ENCODE results near the gene ZNF500. TPM values are rescaled to one million over a fixed set of nuclear protein-coding genes. Genes with fewer than 3 reads are reported as not detected.

The ZNF500 gene
- total and polyA plus RNA-seq, 2 donors (not counting 3 experiments of a cell fraction or from before 2014, with no cell fraction given), result 8.6 to 13.5 TPM

DNA sequence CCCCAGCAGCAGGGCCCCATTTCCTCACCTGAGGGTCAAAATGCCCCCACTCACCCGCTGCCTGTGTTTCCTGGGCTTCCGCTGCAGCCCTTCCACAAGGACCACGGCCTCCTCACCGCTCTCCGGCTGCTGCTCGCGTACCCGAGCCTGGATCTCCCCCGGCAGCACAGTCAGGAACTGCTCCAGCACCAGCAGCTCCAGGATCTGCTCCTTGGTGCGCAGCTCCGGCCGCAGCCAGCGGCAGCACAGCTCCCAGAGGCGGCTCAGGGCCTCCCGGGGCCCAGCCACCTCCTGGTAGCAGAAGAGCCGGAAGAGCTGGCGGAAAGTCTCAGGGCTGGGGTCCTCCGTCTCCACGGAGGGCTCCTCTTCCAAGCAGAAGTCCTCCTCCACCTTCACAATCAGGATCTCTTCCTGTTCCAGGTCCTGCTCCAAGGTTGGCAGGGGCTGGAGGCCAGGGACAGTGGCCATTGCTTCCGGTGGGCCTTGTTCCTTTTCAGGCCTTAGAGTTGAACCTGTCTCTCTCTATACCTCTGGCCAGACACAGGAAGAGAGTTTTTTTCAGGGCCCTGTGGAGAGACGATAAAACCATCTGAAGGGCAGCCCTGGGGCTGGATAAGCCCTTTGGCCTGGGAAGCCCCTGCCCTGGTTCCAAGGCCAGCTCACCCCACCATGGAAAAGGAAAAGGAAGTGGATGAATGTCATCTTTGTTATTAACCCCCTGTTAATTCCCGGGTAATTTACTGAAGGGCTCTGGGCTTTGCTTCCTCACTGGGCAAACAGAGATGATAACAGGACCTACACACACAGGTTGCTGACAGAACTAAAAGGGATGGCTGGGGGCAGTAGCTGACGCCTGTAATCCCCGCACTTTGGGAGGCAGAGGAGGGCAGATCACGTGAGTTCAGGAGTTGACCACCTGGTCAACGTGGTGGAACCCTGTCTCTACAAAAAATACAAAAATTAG, 1.2 kb downstream of the ZNF500 start:
- ChIA-PET CTCF (no interaction called here), POLR2A (interaction anchor here (1.0 kb wide), 1 partner anchor 31 kb away, joined by 4 read pairs; the partner anchor contains the start of gene DNAAF8)
- dilution Hi-C loops (cut with MboI; ENCODE audit: extremely low pct_ligation_motif_present, low sequenced_read_pairs) (no loop called here), intact Hi-C loops (cut with micrococcal nuclease) (loop anchor here (2.0 kb wide), 1 partner anchor 191 kb away; no protein-coding TSS in a partner anchor)
- peak overlapping the region; percentile 85 for H3K4me2 ChIP-seq (ENCODE audit: insufficient read depth, low read length)
- no peaks in the 10 kb centered on the region for H3K9me3 ChIP-seq (replicated peaks; ENCODE audit: control insufficient read depth, insufficient read depth, low read length)
- H3K36me3 ChIP-seq (ENCODE audit: control insufficient read depth in 2 of 2, extremely low read depth in 1 of 2, insufficient read depth in 2 of 2, low read length in 2 of 2), result peaks cover 5 to 26% of the 10 kb centered on the region in 2 experiments
- DNase-seq (ENCODE audit: low read depth, low spot score) (no peak), FAIRE-seq (no peak)
- H3K4me1 ChIP-seq (ENCODE audit: control insufficient read depth, extremely low read depth, insufficient read depth, low read length), result peaks cover 15% of the 10 kb centered on the region
- no peak overlapping the region for H2AFZ ChIP-seq (ENCODE audit: low read depth, low read length)
- no peak for TF ChIP-seq JUN (IDR thresholded peaks at IDR 0.05; ENCODE audit: borderline replicate concordance, insufficient read depth, insufficient read length, low read depth)
- TF ChIP-seq FOS (IDR thresholded peaks at IDR 0.05; ENCODE audit: borderline replicate concordance, insufficient read depth, low read length), result no peak
- no peak for TF ChIP-seq POLR2AphosphoS5 (IDR thresholded peaks at IDR 0.05; ENCODE audit: insufficient read depth, low read depth, low read length)
- no peak for TF ChIP-seq EZH2 (IDR thresholded peaks at IDR 0.05; ENCODE audit: borderline replicate concordance, low read depth, low read length, severe bottlenecking)
- peaks cover 12% of the 10 kb centered on the region for H3K79me2 ChIP-seq (ENCODE audit: control insufficient read depth, insufficient read depth, low read length)
- no peaks in the 10 kb centered on the region for H4K20me1 ChIP-seq (replicated peaks; ENCODE audit: control insufficient read depth, extremely low read depth, insufficient read depth, low read length)
- H3K27me3 ChIP-seq (ENCODE audit: control insufficient read depth in 2 of 2, insufficient read depth in 2 of 2, low read length in 2 of 2), result no peaks in the 10 kb centered on the region
- H3K9ac ChIP-seq (replicated peaks; ENCODE audit: extremely low read depth, insufficient read depth, low read length), result peak overlapping the region; percentile 77
- peak overlapping the region; percentile 30 for H3K27ac ChIP-seq (ENCODE audit: insufficient read depth, low read depth, low read length)
- peak overlapping the region; percentile 46 to 98 (median 55) for H3K4me3 ChIP-seq (replicated peaks in 1 of 3; ENCODE audit: insufficient read depth in 1 of 3, low read depth in 1 of 3, low read length in 3 of 3)
- BruUV-seq (replicated peaks), result no TSS peak
- no peaks in the 10 kb centered on the region for H3K9me1 ChIP-seq (replicated peaks; ENCODE audit: control insufficient read depth, extremely low read depth, insufficient read depth, low read length)

DNA sequence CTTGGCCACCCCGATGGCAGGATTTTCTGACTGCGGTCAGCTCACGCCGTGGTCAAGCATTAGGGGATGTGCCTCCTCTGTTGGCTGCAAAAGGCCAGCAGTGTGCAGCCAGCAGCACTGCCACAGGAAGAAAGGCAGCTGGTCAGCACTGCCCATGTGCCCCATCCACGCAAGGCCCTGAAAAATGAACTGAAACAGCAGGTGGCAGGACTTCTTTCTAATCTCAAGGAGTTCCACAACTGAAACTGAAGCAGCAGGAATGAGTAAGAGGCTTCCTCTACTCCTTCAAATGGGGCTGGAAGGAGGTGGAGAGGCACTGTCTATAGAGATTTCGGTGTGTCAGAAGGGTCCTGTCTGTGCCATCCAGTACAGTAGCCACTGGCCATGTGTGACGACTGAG, 3.2 kb downstream of the ZNF500 start:
- no peak for TF ChIP-seq POLR2A (IDR thresholded peaks at IDR 0.05; ENCODE audit: low read depth, low read length)
- no peak for TF ChIP-seq MYC (IDR thresholded peaks at IDR 0.05; ENCODE audit: low read depth, low read length)
- TF ChIP-seq, protein P1, sequence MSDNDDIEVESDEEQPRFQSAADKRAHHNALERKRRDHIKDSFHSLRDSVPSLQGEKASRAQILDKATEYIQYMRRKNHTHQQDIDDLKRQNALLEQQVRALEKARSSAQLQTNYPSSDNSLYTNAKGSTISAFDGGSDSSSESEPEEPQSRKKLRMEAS (IDR thresholded peaks at IDR 0.05; ENCODE audit: insufficient read depth, insufficient read length), result no peak
- no peak for TF ChIP-seq JUN (IDR thresholded peaks at IDR 0.05; ENCODE audit: borderline replicate concordance, insufficient read depth, insufficient read length, low read depth)
- no peak for TF ChIP-seq EZH2 (IDR thresholded peaks at IDR 0.05; ENCODE audit: borderline replicate concordance, low read depth, low read length, severe bottlenecking)
- no peak for TF ChIP-seq GATA2 (IDR thresholded peaks at IDR 0.05; ENCODE audit: insufficient read depth, insufficient read length, low read depth, low read length)
- TF ChIP-seq, protein P2, sequence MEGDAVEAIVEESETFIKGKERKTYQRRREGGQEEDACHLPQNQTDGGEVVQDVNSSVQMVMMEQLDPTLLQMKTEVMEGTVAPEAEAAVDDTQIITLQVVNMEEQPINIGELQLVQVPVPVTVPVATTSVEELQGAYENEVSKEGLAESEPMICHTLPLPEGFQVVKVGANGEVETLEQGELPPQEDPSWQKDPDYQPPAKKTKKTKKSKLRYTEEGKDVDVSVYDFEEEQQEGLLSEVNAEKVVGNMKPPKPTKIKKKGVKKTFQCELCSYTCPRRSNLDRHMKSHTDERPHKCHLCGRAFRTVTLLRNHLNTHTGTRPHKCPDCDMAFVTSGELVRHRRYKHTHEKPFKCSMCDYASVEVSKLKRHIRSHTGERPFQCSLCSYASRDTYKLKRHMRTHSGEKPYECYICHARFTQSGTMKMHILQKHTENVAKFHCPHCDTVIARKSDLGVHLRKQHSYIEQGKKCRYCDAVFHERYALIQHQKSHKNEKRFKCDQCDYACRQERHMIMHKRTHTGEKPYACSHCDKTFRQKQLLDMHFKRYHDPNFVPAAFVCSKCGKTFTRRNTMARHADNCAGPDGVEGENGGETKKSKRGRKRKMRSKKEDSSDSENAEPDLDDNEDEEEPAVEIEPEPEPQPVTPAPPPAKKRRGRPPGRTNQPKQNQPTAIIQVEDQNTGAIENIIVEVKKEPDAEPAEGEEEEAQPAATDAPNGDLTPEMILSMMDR (IDR thresholded peaks at IDR 0.05; ENCODE audit: extremely low read depth in 1 of 2, insufficient read depth in 1 of 2, low read depth in 1 of 2, low read length in 2 of 2), result no peak
- Histone ChIP-seq H3K4me1 (ENCODE audit: control insufficient read depth, extremely low read depth, insufficient read depth, low read length) (peaks cover 15% of the 10 kb centered on the region), H3K9ac (replicated peaks; ENCODE audit: extremely low read depth, insufficient read depth, low read length) (no peak overlapping the region), H3K27me3 (ENCODE audit: control insufficient read depth in 2 of 2, insufficient read depth in 2 of 2, low read length in 2 of 2) (no peaks in the 10 kb centered on the region), H3K36me3 (ENCODE audit: control insufficient read depth in 2 of 2, extremely low read depth in 1 of 2, insufficient read depth in 2 of 2, low read length in 2 of 2) (peaks cover 12 to 36% of the 10 kb centered on the region in 2 experiments), H3K4me3 (replicated peaks in 1 of 3; ENCODE audit: insufficient read depth in 1 of 3, low read depth in 1 of 3, low read length in 3 of 3) (no peak overlapping the region), H3K4me2 (ENCODE audit: insufficient read depth, low read length) (no peak overlapping the region), H3K27ac (ENCODE audit: insufficient read depth, low read depth, low read length) (no peak overlapping the region), H3K79me2 (ENCODE audit: control insufficient read depth, insufficient read depth, low read length) (peaks cover 12% of the 10 kb centered on the region), H3K9me1 (replicated peaks; ENCODE audit: control insufficient read depth, extremely low read depth, insufficient read depth, low read length) (no peaks in the 10 kb centered on the region), H3K9me3 (replicated peaks; ENCODE audit: control insufficient read depth, insufficient read depth, low read length) (no peaks in the 10 kb centered on the region), H2AFZ (ENCODE audit: low read depth, low read length) (no peak overlapping the region), H4K20me1 (replicated peaks; ENCODE audit: control insufficient read depth, extremely low read depth, insufficient read depth, low read length) (no peaks in the 10 kb centered on the region)
- FAIRE-seq, result no peak
- POLR2A ChIA-PET, result no interaction called here
- BruUV-seq (replicated peaks), result no TSS peak
- CTCF ChIA-PET, result no interaction called here
- intact Hi-C loops (cut with micrococcal nuclease), result no loop called here
- dilution Hi-C loops (cut with MboI; ENCODE audit: extremely low pct_ligation_motif_present, low sequenced_read_pairs), result no loop called here
- DNase-seq (ENCODE audit: low read depth, low spot score), result no peak
